ENCODE results near the gene RPS2. TPM values are rescaled to one million over a fixed set of nuclear protein-coding genes. Genes with fewer than 3 reads are reported as not detected.

RPS2 gene
- total RNA-seq, 1 experiment from 2014 or later = 3,874 TPM

DNA sequence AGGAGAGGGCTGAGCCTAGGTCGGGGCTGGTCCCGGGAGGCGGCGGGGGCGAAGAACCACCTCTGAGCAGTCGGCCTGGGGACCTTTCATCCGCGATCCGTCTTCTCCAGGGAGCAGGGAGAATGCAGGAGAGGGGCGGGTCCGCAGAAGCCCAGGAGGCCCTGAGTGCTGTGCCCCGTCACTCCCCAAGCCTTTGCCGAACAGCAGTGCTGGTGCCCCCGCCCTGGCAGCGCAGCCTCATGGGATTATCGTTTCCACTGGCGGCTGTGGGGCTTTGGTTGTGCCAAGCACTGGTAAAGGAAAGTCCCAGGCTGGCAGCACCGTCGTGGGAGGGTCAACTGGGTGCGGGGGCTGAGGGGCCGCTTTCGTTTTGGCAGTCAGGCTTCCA lies 7.9 kb upstream of the RPS2 start:
- H4K20me1 ChIP-seq (ENCODE audit: control insufficient read depth, insufficient read depth, insufficient read length) = no peaks in the 10 kb centered on the region
- no CpG with 5 or more reads among the region's 22 CpGs for WGBS (ENCODE audit: extremely low coverage, insufficient read length, low lambda C conversion rate)

More for the DNA sequence above, 7.9 kb upstream of the RPS2 start:
- peak overlapping the region; percentile 93 to 96 for H3K4me3 Mint-ChIP-seq
- Histone ChIP-seq H2AK5ac (ENCODE audit: insufficient read length, low read length) (no peak overlapping the region), H3K56ac (ENCODE audit: insufficient read length, low read depth, low read length) (no peak overlapping the region), H3K4me1 (ENCODE audit: insufficient read depth, low read length) (no peaks in the 10 kb centered on the region), H3K27ac (ENCODE audit: insufficient read length, low read depth, low read length) (no peak overlapping the region), H2BK15ac (ENCODE audit: low read depth, low read length) (no peak overlapping the region), H3K23me2 (ENCODE audit: insufficient read length, low read depth, low read length, poor library complexity, severe bottlenecking) (peaks cover 8% of the 10 kb centered on the region), H3K79me2 (ENCODE audit: insufficient read depth, low read length) (peaks cover 6% of the 10 kb centered on the region; the same call in 1 of the 2 replicates), H3T11ph (ENCODE audit: low read length) (no peak overlapping the region), H3K23ac (ENCODE audit: insufficient read length, low read depth, low read length) (no peak overlapping the region), H4K5ac (ENCODE audit: insufficient read length, low read depth, low read length) (no peak overlapping the region), H2BK20ac (ENCODE audit: low read depth, low read length, poor library complexity, severe bottlenecking) (no peak overlapping the region), H4K91ac (ENCODE audit: insufficient read length, low read depth, low read length) (no peak overlapping the region), H3K9ac (ENCODE audit: extremely low read depth, insufficient read length, low read length) (peak overlapping the region; percentile 68), H3K14ac (ENCODE audit: insufficient read depth, low read length) (no peak overlapping the region), H2BK120ac (ENCODE audit: low read depth, low read length, poor library complexity, severe bottlenecking) (no peak overlapping the region), H4K8ac (replicated peaks; ENCODE audit: insufficient read length, low read depth, low read length) (no peak overlapping the region), H2AFZ (ENCODE audit: low read length) (no peak overlapping the region), H2BK12ac (ENCODE audit: insufficient read length, low read depth, low read length) (no peak overlapping the region), H2BK5ac (ENCODE audit: insufficient read length, low read length) (no peak overlapping the region), H3K18ac (ENCODE audit: insufficient read length, low read depth, low read length) (no peak overlapping the region), H3K9me3 (ENCODE audit: control insufficient read depth, low read depth, low read length) (no peaks in the 10 kb centered on the region), H3K27me3 (ENCODE audit: insufficient read depth, low read length) (no peaks in the 10 kb centered on the region), H3K79me1 (ENCODE audit: insufficient read depth, low read depth, low read length, poor library complexity, severe bottlenecking) (peaks cover 5% of the 10 kb centered on the region), H3K4ac (ENCODE audit: low read depth, low read length) (no peak overlapping the region), H3K4me2 (ENCODE audit: insufficient read depth, insufficient read length, low read length) (peak overlapping the region; percentile 62)
- no peak for TF ChIP-seq CTCF (conservative IDR thresholded peaks at IDR 0.05)
- DNase-seq = no peak
- no peaks in the 10 kb centered on the region for H3K27me3 Mint-ChIP-seq (ENCODE audit: low read depth)
- 0 out of 7 replicates have a peak overlapping the region, but pooled peaks of 1 of the 3 experiments have one; percentile 42 for H3K27ac Mint-ChIP-seq
- H3K36me3 Mint-ChIP-seq (ENCODE audit: insufficient read depth in 1 of 3, low read depth in 3 of 3) = peaks cover 10 to 25% (median 25%) of the 10 kb centered on the region in 3 experiments
- no peaks in the 10 kb centered on the region; a peak in 2 of 5 replicates for H3K9me3 Mint-ChIP-seq
- H3K4me1 Mint-ChIP-seq = peaks cover 8 to 14% of the 10 kb centered on the region in 2 experiments

All from H9 (cell line).